GM12891 (cell line): ENCODE measurements around the gene AKIRIN1.

Experiments
- POLR2A ChIP-seq: IDR thresholded peaks from 2 replicates; pipeline ENCODE4 v1.6.1; 2011; ENCODE audit warnings: low read depth, low read length, control low read depth
- POLR2AphosphoS5 ChIP-seq: IDR thresholded peaks from 2 replicates; pipeline ENCODE4 v1.6.1; 2011; ENCODE audit warnings: low read depth, low read length, control low read depth
- POU2F2 ChIP-seq: IDR thresholded peaks from 2 replicates; pipeline ENCODE4 v1.6.1; 2011; ENCODE audit warnings: low read depth, mild to moderate bottlenecking, control low read depth, low read length, moderate library complexity

DNA sequence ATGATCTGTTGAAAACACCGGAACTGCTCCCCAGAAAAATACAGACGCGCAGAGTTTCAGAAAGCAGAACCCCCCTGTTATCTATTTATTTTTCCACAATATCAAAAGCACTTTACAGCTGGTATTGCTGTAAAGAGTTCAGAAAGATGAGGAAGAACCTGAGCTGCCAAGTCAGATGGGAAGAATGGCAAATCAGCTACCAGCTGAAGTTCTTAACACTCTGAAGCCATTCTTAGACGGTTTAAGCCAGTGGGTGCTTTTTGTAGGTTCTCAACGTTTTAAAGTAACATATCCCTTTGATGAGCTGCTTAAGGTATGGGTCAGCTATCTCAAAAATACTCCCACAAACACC, 714 bp upstream of the AKIRIN1 start:
- TF ChIP-seq POLR2A (no peak), POU2F2 (no peak), POLR2AphosphoS5 (no peak)
